ENCODE results near the gene CA11. TPM values are rescaled to one million over a fixed set of nuclear protein-coding genes. Genes with fewer than 3 reads are reported as not detected.
A peak's percentile ranks its signal among the peaks of the same experiment; 100 is the strongest.
"Not testable (repeated sequence)": the region's sequence is repeated elsewhere in the genome, so short reads cannot be mapped to it uniquely, and the experiment has no call there.

The CA11 gene
- total RNA-seq, 1 experiment from 2014 or later: 1.4 TPM

- DNase-seq (ENCODE audit: low spot score): no peak
Measured at GRCh38 chr19:48669903-48670668, 24.1 kb upstream of the CA11 start.

GRCh38 chr19:48668761-48669160, 22.8 kb upstream of the CA11 start:
- DNase-seq (ENCODE audit: low spot score): no peak

- DNase-seq (ENCODE audit: low spot score): no peak
Measured at GRCh38 chr19:48668332-48668731, 22.3 kb upstream of the CA11 start.

- no peak for DNase-seq (ENCODE audit: low spot score)
Measured at GRCh38 chr19:48665786-48666185, 19.8 kb upstream of the CA11 start.

GRCh38 chr19:48664476-48664875, 18.5 kb upstream of the CA11 start:
- DNase-seq (ENCODE audit: low spot score): no peak

- DNase-seq (ENCODE audit: low spot score): no peak
Measured at GRCh38 chr19:48663667-48664066, 17.7 kb upstream of the CA11 start.

GRCh38 chr19:48661711-48662090, 15.7 kb upstream of the CA11 start:
- DNase-seq (ENCODE audit: low spot score): no peak

GRCh38 chr19:48660852-48661710, 15.1 kb upstream of the CA11 start:
- DNase-seq (ENCODE audit: low spot score): peak; percentile 94

GRCh38 chr19:48659768-48660167, 13.8 kb upstream of the CA11 start:
- DNase-seq (ENCODE audit: low spot score): no peak

GRCh38 chr19:48658483-48658882, 12.5 kb upstream of the CA11 start:
- DNase-seq (ENCODE audit: low spot score): no peak

- DNase-seq (ENCODE audit: low spot score): not testable (repeated sequence)
Measured at GRCh38 chr19:48657828-48658227, 11.8 kb upstream of the CA11 start.

GRCh38 chr19:48656840-48657474, 11.0 kb upstream of the CA11 start:
- DNase-seq (ENCODE audit: low spot score): no peak

GRCh38 chr19:48654299-48655059, 8.5 kb upstream of the CA11 start:
- DNase-seq (ENCODE audit: low spot score): no peak

- no peak for DNase-seq (ENCODE audit: low spot score)
Measured at GRCh38 chr19:48651683-48652048, 5.7 kb upstream of the CA11 start.

- no peak for DNase-seq (ENCODE audit: low spot score)
Measured at GRCh38 chr19:48650974-48651682, 5.1 kb upstream of the CA11 start.

- DNase-seq (ENCODE audit: low spot score): no peak
Measured at GRCh38 chr19:48648134-48648533, 2.1 kb upstream of the CA11 start.

GRCh38 chr19:48646722-48647216, 782 bp upstream of the CA11 start:
- DNase-seq (ENCODE audit: low spot score): no peak

GRCh38 chr19:48645620-48646000, 377 bp downstream of the CA11 start:
- DNase-seq (ENCODE audit: low spot score): peak; percentile 40

- peak; percentile 90 for DNase-seq (ENCODE audit: low spot score)
Measured at GRCh38 chr19:48644839-48645619, 958 bp downstream of the CA11 start.

- no peak for DNase-seq (ENCODE audit: low spot score)
Measured at GRCh38 chr19:48644355-48644754, 1.6 kb downstream of the CA11 start.

Data from HT-29 (cell line).